Thyroid gland (tissue), 4 donors: Measurements from ENCODE around the gene LAMP1.

Experiments
- CTCF ChIP-seq, 6 experiments: fragments of 200-600 bp in 3 of 6; fragments of 450-650 bp in 3 of 6; sonication (generic) in 3 of 6; IDR thresholded peaks; one replicate each; pipeline ENCODE4 v1.5.1; 2016 to 2019; ENCODE audit warnings: antibody characterized with exemption in 6 of 6, mild to moderate bottlenecking in 2 of 6, inconsistent platforms in 1 of 6, moderate library complexity in 1 of 6
- POLR2A ChIP-seq, 2 donors: fragments of 450-650 bp; IDR thresholded peaks; one replicate each; pipeline ENCODE4 v1.6.1; 2017; ENCODE audit warnings: antibody characterized with exemption in 2 of 2, mild to moderate bottlenecking in 2 of 2, moderate library complexity in 1 of 2

DNA sequence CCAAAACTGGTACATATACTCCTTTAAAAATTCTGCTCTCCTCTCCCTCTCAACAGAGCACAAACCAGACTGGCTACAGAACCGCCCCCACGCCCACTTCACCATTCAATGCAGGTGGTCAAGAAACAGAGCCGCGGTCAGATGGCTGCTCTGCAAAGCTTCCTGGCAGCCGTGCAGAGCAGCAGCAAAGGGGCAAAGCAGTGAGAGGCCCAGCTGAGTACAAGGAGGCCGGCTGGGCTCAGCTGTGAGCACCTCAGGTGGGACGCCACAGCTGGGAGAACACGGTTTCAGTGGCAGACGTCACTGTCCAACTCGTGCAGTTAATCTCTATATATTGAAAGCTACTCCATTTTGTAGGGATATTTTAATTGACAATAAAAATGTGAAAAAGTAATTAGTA, 58.6 kb downstream of the LAMP1 start:
- TF ChIP-seq CTCF (IDR thresholded peaks at IDR 0.05) = no peak
- no peak for TF ChIP-seq POLR2A (IDR thresholded peaks at IDR 0.05)
